GM23338 (cell line): ENCODE measurements around the gene BICRA. TPM values are rescaled to one million over a fixed set of nuclear protein-coding genes. Genes with fewer than 3 reads are reported as not detected.
A peak's percentile ranks its signal among the peaks of the same experiment; 100 is the strongest.
"Not testable (repeated sequence)": the region's sequence is repeated elsewhere in the genome, so short reads cannot be mapped to it uniquely, and the experiment has no call there.

ENCODE experiments used
- ATAC-seq: fragments of 200-7000 bp; cut with Tn5 transposase; 3 replicates; pipeline ENCODE4 v1.9.1; 2020
- DNase-seq: peaks from one replicate; pipeline ENCODE4 v3.0.0-alpha.2; 2015; ENCODE audit warnings: low spot score
- H2AFZ ChIP-seq: fragments of 200-600 bp; sonication (generic); 2 replicates; pipeline ENCODE4 v1.8.0; 2016; ENCODE audit warnings: antibody characterized with exemption, mild to moderate bottlenecking, moderate library complexity
- H3F3A ChIP-seq: fragments of 200-600 bp; sonication (generic); replicated peaks from 2 replicates; pipeline ENCODE4 v1.8.0; 2017; ENCODE audit warnings: antibody characterized with exemption, mixed run types, low read depth
- H3K27ac ChIP-seq: fragments of 200-600 bp; sonication (generic); 2 replicates; pipeline ENCODE4 v1.6.1; 2016; ENCODE audit warnings: low read depth
- H3K27me3 ChIP-seq: fragments of 200-600 bp; sonication (generic); 2 replicates; pipeline ENCODE4 v1.8.0; 2016; ENCODE audit warnings: mild to moderate bottlenecking, mixed run types, moderate library complexity; ENCODE audit not compliant: insufficient read depth
- H3K36me3 ChIP-seq: fragments of 200-600 bp; sonication (generic); 2 replicates; pipeline ENCODE4 v1.8.0; 2016; ENCODE audit warnings: mild to moderate bottlenecking; ENCODE audit not compliant: insufficient read depth
- H3K4me1 ChIP-seq: fragments of 200-600 bp; sonication (generic); 2 replicates; pipeline ENCODE4 v1.8.0; 2016; ENCODE audit warnings: mild to moderate bottlenecking, moderate library complexity; ENCODE audit not compliant: insufficient read depth
- H3K4me2 ChIP-seq: fragments of 200-600 bp; sonication (generic); 2 replicates; pipeline ENCODE4 v1.7.1; 2017; ENCODE audit warnings: mixed run types
- H3K4me3 ChIP-seq: fragments of 200-600 bp; sonication (generic); 2 replicates; pipeline ENCODE4 v1.6.1; 2016; ENCODE audit warnings: mixed run types
- H3K79me2 ChIP-seq: fragments of 200-600 bp; sonication (generic); replicated peaks from 2 replicates; pipeline ENCODE4 v1.8.0; 2017; ENCODE audit warnings: mild to moderate bottlenecking; ENCODE audit not compliant: insufficient read depth
- H3K9me2 ChIP-seq: fragments of 200-600 bp; sonication (generic); 2 replicates; pipeline ENCODE4 v1.8.0; 2017; ENCODE audit not compliant: insufficient read depth
- H4K20me1 ChIP-seq: fragments of 200-600 bp; sonication (generic); replicated peaks from 2 replicates; pipeline ENCODE4 v1.8.0; 2017; ENCODE audit warnings: mild to moderate bottlenecking; ENCODE audit not compliant: insufficient read depth
- H3K27ac Mint-ChIP-seq: 2 replicates; pipeline ENCODE4 v1.8.0; 2020; ENCODE audit warnings: inconsistent platforms, mild to moderate bottlenecking, moderate library complexity, mixed read lengths
- H3K27me3 Mint-ChIP-seq: 3 replicates; pipeline ENCODE4 v1.8.0; 2022; ENCODE audit warnings: low read depth, mild to moderate bottlenecking, moderate library complexity, mixed read lengths, inconsistent platforms; ENCODE audit not compliant: insufficient read depth, poor library complexity
- H3K36me3 Mint-ChIP-seq: 3 replicates; pipeline ENCODE4 v1.8.0; 2021; ENCODE audit warnings: low read depth, mild to moderate bottlenecking, inconsistent platforms, moderate library complexity, mixed read lengths
- H3K4me1 Mint-ChIP-seq: 3 replicates; pipeline ENCODE4 v1.8.0; 2020; ENCODE audit warnings: mild to moderate bottlenecking, inconsistent platforms, mixed read lengths
- H3K4me3 Mint-ChIP-seq: 3 replicates; pipeline ENCODE4 v1.8.0; 2021; ENCODE audit warnings: moderate library complexity, mild to moderate bottlenecking, inconsistent platforms, mixed read lengths
- H3K9me3 Mint-ChIP-seq: 3 replicates; pipeline ENCODE4 v1.8.0; 2020; ENCODE audit warnings: moderate library complexity, mild to moderate bottlenecking, inconsistent platforms, mixed read lengths
- CREB1 ChIP-seq: fragments of 250-450 bp; sonication (Bioruptor Pico); IDR thresholded peaks from 2 replicates; pipeline ENCODE4 v1.5.0; 2020; ENCODE audit warnings: low read depth, mild to moderate bottlenecking, moderate library complexity
- CTCF ChIP-seq, 2 experiments: fragments of 200-600 bp in 1 of 2; sonication (generic) in 1 of 2; conservative IDR thresholded peaks; 2 replicates each; pipeline versions ENCODE4 v1.5.1 to v1.6.1; 2016 to 2017; ENCODE audit warnings: antibody characterized with exemption in 2 of 2, low read depth in 2 of 2, mild to moderate bottlenecking in 2 of 2, moderate library complexity in 1 of 2
- EZH2 ChIP-seq: fragments of 200-600 bp; sonication (generic); IDR thresholded peaks from one replicate; pipeline ENCODE4 v1.8.0; 2017; ENCODE audit warnings: antibody characterized with exemption, mild to moderate bottlenecking, low read depth; ENCODE audit not compliant: unreplicated experiment
- EZH2phosphoT487 ChIP-seq: fragments of 200-600 bp; sonication (generic); IDR thresholded peaks from one replicate; pipeline ENCODE4 v1.8.1; 2018; ENCODE audit warnings: antibody characterized with exemption; ENCODE audit not compliant: unreplicated experiment
- JUNB ChIP-seq: IDR thresholded peaks from one replicate; pipeline ENCODE4 v1.6.1; 2016; ENCODE audit warnings: antibody characterized with exemption; ENCODE audit not compliant: unreplicated experiment
- NANOG ChIP-seq: IDR thresholded peaks from 2 replicates; pipeline ENCODE4 v1.6.1; 2016; ENCODE audit warnings: antibody characterized with exemption, borderline replicate concordance
- POLR2AphosphoS5 ChIP-seq: IDR thresholded peaks from 2 replicates; pipeline ENCODE4 v1.6.1; 2016; ENCODE audit warnings: antibody characterized with exemption, low read depth
- ZNF114 ChIP-seq: fragments of 250-450 bp; sonication (Bioruptor Pico); IDR thresholded peaks from 2 replicates; pipeline ENCODE4 v1.5.0; 2020; ENCODE audit warnings: mild to moderate bottlenecking, moderate library complexity
- ZNF331 ChIP-seq: fragments of 250-450 bp; sonication (Bioruptor Pico); IDR thresholded peaks from 2 replicates; pipeline ENCODE4 v1.5.0; 2020; ENCODE audit warnings: low read depth, mild to moderate bottlenecking, moderate library complexity
- ZNF462 ChIP-seq: fragments of 250-450 bp; sonication (Bioruptor Pico); IDR thresholded peaks from 2 replicates; pipeline ENCODE4 v1.5.0; 2020; ENCODE audit warnings: mild to moderate bottlenecking, moderate library complexity
- polyA plus RNA-seq: library from polyadenylated mRNA; unstranded; fragments of >200 nt; fragmentation: Nextera tagmentation; extraction: Ambion mirVana; gene quantifications from 2 replicates; pipeline ENCODE4 v1.2.1, GENCODE V29; 2016
- total RNA-seq: library from RNA; depleted of rRNA; stranded (reverse); fragments of >200 nt; shearing (Covaris generic); gene quantifications from 2 replicates; pipeline ENCODE4 v1.2.3, GENCODE V29; 2014

BICRA gene
- total and polyA plus RNA-seq, 2 experiments from 2014 or later: 7.0 to 37.7 TPM

DNA sequence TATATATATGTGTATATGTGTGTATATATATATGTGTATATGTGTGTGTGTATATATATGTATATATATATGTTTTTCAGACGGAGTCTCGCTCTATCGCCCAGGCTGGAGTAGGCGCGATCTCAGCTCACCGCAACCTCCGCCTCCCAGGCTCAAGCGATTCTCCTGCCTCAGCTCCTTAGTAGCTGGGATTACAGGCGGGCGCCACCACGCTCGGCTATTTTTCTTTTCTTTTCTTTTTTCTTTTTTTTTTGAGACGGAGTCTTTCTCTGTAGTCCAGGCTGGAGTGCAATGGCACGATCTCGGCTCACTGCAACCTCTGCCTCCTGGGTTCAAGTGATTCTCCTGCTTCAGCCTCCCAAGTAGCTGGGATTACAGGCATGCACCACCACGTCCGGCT lies 137.2 kb downstream of the BICRA start:
- Mint-ChIP-seq H3K4me1 (peaks cover 10% of the 10 kb centered on the region), H3K4me3 (peak overlapping the region; percentile 99), H3K27me3 (peaks cover 18% of the 10 kb centered on the region), H3K36me3 (peaks cover 41% of the 10 kb centered on the region)
- 0 out of 2 replicates have a peak overlapping the region, but pooled peaks have one; percentile 32 for H3K27ac ChIP-seq
- not testable (repeated sequence) for H2AFZ ChIP-seq, H3K27ac Mint-ChIP-seq, ATAC-seq, DNase-seq, H3K27me3 ChIP-seq, H3K9me3 Mint-ChIP-seq, H3K9me2 ChIP-seq
- H3K4me2 ChIP-seq: peak overlapping the region; percentile 71
- peaks cover 15% of the 10 kb centered on the region for H4K20me1 ChIP-seq
- peak overlapping the region; percentile 85 for H3K4me3 ChIP-seq
- peaks cover 13% of the 10 kb centered on the region for H3K4me1 ChIP-seq
- H3K36me3 ChIP-seq: peaks cover 22% of the 10 kb centered on the region
- peaks cover 35% of the 10 kb centered on the region for H3K79me2 ChIP-seq
- peaks cover 30% of the 10 kb centered on the region for H3F3A ChIP-seq

- peaks cover 12% of the 10 kb centered on the region for H3K27me3 Mint-ChIP-seq
- Histone ChIP-seq H3F3A (peaks cover 11% of the 10 kb centered on the region), H3K4me2 (no peak overlapping the region), H4K20me1 (peaks cover 15% of the 10 kb centered on the region), H3K79me2 (peaks cover 35% of the 10 kb centered on the region), H3K9me2 (peaks cover 5% of the 10 kb centered on the region; the same call in 1 of the 2 replicates), H3K4me3 (no peak overlapping the region), H3K27me3 (no peaks in the 10 kb centered on the region), H2AFZ (no peak overlapping the region), H3K36me3 (peaks cover 37% of the 10 kb centered on the region), H3K27ac (no peak overlapping the region), H3K4me1 (peaks cover 8% of the 10 kb centered on the region; the same call in 1 of the 2 replicates)
- H3K36me3 Mint-ChIP-seq: peaks cover 72% of the 10 kb centered on the region
- ATAC-seq (no peak), DNase-seq (no peak)
- no peak overlapping the region for H3K4me3 Mint-ChIP-seq
- no peak overlapping the region for H3K27ac Mint-ChIP-seq
- H3K4me1 Mint-ChIP-seq: peaks cover 5% of the 10 kb centered on the region; the same call in 2 of the 3 replicates
- H3K9me3 Mint-ChIP-seq: no peaks in the 10 kb centered on the region
- TF ChIP-seq EZH2phosphoT487 (no peak), NANOG (no peak)
Measured at GRCh38 chr19:47749326-47749725, 140.4 kb downstream of the BICRA start.

DNA sequence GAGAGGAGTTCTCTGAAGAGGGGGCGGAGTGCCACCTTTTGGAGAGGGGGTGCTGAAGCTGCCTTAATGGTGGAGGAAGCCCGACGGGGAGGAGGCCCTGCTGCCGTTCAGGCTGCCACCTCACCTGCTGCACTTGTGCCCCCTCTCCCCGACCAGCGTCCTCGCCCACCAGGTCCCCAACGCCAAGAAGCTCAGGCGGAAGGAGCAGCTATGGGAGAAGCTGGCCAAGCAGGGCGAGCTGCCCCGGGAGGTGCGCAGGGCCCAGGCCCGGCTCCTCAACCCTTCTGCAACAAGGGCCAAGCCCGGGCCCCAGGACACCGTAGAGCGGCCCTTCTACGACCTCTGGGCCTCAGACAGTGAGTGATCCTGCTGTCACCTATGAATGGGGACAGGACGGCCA lies 141.8 kb downstream of the BICRA start:
- peaks cover 42% of the 10 kb centered on the region for H3K36me3 ChIP-seq
- TF ChIP-seq CTCF (conservative IDR thresholded peaks at IDR 0.05; ENCODE audit: low read depth in 2 of 2) (no peak), CREB1 (CRISPR knock-in tag) (no peak), NANOG (no peak), POLR2AphosphoS5 (no peak), ZNF462 (CRISPR knock-in tag) (no peak), JUNB (no peak), ZNF331 (CRISPR knock-in tag) (no peak), ZNF114 (CRISPR knock-in tag) (no peak), EZH2 (no peak)

More for the DNA sequence above, 141.8 kb downstream of the BICRA start:
- Mint-ChIP-seq H3K27ac (no peak overlapping the region), H3K4me3 (no peak overlapping the region), H3K9me3 (no peaks in the 10 kb centered on the region), H3K4me1 (peaks cover 5% of the 10 kb centered on the region; the same call in 2 of the 3 replicates), H3K27me3 (peaks cover 5% of the 10 kb centered on the region), H3K36me3 (peaks cover 72% of the 10 kb centered on the region)
- Histone ChIP-seq H4K20me1 (peaks cover 15% of the 10 kb centered on the region), H3K79me2 (peaks cover 35% of the 10 kb centered on the region), H3F3A (peaks cover 11% of the 10 kb centered on the region; the same call in 1 of the 2 replicates), H3K4me2 (no peak overlapping the region), H3K9me2 (no peaks in the 10 kb centered on the region), H2AFZ (no peak overlapping the region), H3K27ac (no peak overlapping the region), H3K27me3 (no peaks in the 10 kb centered on the region), H3K4me1 (peaks cover 8% of the 10 kb centered on the region; the same call in 1 of the 2 replicates), H3K4me3 (no peak overlapping the region)
- DNase-seq (no peak), ATAC-seq (no peak)
